PC-3 (cell line): ENCODE measurements around the gene IQCK.

Source experiments
- EZH2 ChIP-seq: fragments of 300-600 bp; sonication (generic); IDR thresholded peaks from one replicate; pipeline ENCODE4 v1.6.1; 2017; ENCODE audit warnings: antibody characterized with exemption, mild to moderate bottlenecking, low read length; ENCODE audit not compliant: unreplicated experiment
- EZH2phosphoT487 ChIP-seq: fragments of 300-600 bp; sonication (generic); IDR thresholded peaks from 2 replicates; pipeline ENCODE4 v1.6.1; 2018; ENCODE audit warnings: mild to moderate bottlenecking, antibody characterized with exemption, low read length, borderline replicate concordance
- TF ChIP-seq, protein P1 (sequence below): fragments of 300-600 bp; sonication (generic); conservative IDR thresholded peaks from 2 replicates; pipeline ENCODE4 v1.5.1; 2017; ENCODE audit warnings: antibody characterized with exemption, low read depth, mild to moderate bottlenecking, low read length

DNA sequence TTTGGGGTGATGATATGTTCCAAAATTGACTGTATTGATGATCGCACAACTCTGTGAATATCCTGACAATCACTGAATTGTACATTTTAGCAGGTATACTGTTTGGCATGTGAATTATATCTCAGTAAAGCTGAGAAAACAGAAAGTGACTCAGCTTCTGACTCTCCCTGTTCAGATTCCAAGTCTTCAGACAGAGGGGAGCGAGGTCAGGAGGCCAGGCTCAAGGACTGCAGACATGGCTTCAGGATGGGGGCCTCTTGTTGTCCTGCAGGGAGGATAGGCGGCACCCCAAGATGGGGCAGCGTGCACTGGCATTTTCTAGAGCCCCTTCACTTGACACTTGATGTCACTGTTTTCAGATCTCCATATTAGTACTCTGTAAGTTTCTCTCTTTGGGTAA is 45.7 kb upstream of the IQCK start:
- TF ChIP-seq, protein P1, sequence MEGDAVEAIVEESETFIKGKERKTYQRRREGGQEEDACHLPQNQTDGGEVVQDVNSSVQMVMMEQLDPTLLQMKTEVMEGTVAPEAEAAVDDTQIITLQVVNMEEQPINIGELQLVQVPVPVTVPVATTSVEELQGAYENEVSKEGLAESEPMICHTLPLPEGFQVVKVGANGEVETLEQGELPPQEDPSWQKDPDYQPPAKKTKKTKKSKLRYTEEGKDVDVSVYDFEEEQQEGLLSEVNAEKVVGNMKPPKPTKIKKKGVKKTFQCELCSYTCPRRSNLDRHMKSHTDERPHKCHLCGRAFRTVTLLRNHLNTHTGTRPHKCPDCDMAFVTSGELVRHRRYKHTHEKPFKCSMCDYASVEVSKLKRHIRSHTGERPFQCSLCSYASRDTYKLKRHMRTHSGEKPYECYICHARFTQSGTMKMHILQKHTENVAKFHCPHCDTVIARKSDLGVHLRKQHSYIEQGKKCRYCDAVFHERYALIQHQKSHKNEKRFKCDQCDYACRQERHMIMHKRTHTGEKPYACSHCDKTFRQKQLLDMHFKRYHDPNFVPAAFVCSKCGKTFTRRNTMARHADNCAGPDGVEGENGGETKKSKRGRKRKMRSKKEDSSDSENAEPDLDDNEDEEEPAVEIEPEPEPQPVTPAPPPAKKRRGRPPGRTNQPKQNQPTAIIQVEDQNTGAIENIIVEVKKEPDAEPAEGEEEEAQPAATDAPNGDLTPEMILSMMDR: no peak
- no peak for TF ChIP-seq EZH2phosphoT487
- no peak for TF ChIP-seq EZH2
